Bronchial epithelial cell (primary cell): ENCODE data around the gene CDCA5. TPM values are rescaled to one million over a fixed set of nuclear protein-coding genes. Genes with fewer than 3 reads are reported as not detected.
A peak's percentile ranks its signal among the peaks of the same experiment; 100 is the strongest.

Experiments used
- DNase-seq: peaks from one replicate; pipeline ENCODE4 v3.0.0-alpha.2; 2010; ENCODE audit warnings: low read depth
- FAIRE-seq: peaks from 2 replicates; lab custom pipeline; 2011; peaks lifted over from hg19 to GRCh38; lab: Jason Lieb, UNC
- H3K27me3 ChIP-seq: 2 replicates; pipeline ENCODE4 v1.5.1; 2011; ENCODE audit warnings: low read length; ENCODE audit not compliant: control insufficient read depth, insufficient read depth
- H3K36me3 ChIP-seq: 2 replicates; pipeline ENCODE4 v1.5.1; 2011; ENCODE audit warnings: low read length; ENCODE audit not compliant: control insufficient read depth, insufficient read depth
- H3K4me3 ChIP-seq: 2 replicates; pipeline ENCODE4 v1.5.1; 2011; ENCODE audit warnings: mild to moderate bottlenecking, low read depth, low read length, control low read depth
- total RNA-seq: library from RNA; depleted of rRNA; stranded (reverse); fragments of >200 nt; gene quantifications from 2 replicates; pipeline ENCODE4 v1.2.1, GENCODE V29; 2014
- TF ChIP-seq, protein P1 (sequence below): IDR thresholded peaks from 2 replicates; pipeline ENCODE4 v1.5.1; 2011; ENCODE audit warnings: mild to moderate bottlenecking, moderate library complexity, low read length, control low read depth, inconsistent platforms; ENCODE audit not compliant: insufficient read depth, severe bottlenecking

The CDCA5 gene
- total RNA-seq, 1 donor from 2014 or later = 0.53 TPM

DNA sequence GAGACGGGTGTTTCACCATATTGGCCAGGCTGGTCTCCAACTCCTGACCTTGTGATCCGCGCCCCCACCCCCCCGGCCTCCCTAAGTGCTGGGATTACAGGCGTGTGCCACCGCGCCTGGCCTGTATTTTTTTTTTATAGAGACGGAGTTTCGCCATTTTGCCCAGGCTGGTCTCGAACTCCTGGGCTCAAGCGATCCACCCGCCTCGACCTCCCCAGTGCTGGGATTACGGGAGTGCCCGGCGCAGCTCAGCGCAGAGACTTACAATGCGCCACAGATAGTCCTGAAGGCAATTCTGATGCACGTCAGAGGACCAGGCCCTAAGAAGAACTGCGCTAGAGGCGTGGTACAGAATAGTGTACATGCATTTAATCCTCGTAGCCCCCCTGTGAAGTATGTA, 11.6 kb upstream of the CDCA5 start:
- TF ChIP-seq, protein P1, sequence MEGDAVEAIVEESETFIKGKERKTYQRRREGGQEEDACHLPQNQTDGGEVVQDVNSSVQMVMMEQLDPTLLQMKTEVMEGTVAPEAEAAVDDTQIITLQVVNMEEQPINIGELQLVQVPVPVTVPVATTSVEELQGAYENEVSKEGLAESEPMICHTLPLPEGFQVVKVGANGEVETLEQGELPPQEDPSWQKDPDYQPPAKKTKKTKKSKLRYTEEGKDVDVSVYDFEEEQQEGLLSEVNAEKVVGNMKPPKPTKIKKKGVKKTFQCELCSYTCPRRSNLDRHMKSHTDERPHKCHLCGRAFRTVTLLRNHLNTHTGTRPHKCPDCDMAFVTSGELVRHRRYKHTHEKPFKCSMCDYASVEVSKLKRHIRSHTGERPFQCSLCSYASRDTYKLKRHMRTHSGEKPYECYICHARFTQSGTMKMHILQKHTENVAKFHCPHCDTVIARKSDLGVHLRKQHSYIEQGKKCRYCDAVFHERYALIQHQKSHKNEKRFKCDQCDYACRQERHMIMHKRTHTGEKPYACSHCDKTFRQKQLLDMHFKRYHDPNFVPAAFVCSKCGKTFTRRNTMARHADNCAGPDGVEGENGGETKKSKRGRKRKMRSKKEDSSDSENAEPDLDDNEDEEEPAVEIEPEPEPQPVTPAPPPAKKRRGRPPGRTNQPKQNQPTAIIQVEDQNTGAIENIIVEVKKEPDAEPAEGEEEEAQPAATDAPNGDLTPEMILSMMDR = no peak
- H3K36me3 ChIP-seq = peaks cover 4% of the 10 kb centered on the region
- DNase-seq (no peak), FAIRE-seq (no peak)
- H3K27me3 ChIP-seq = no peaks in the 10 kb centered on the region
- peak overlapping the region; percentile 73 for H3K4me3 ChIP-seq

- H3K36me3 ChIP-seq = peaks cover 15% of the 10 kb centered on the region
- no peak overlapping the region for H3K4me3 ChIP-seq
- TF ChIP-seq, protein P1 = no peak
- H3K27me3 ChIP-seq = no peaks in the 10 kb centered on the region
- no peak for DNase-seq
- no peak for FAIRE-seq
These were observed 6.8 kb upstream of the CDCA5 start for GRCh38 chr11:65090628-65091027.

GRCh38 chr11:65089621-65090020, 5.8 kb upstream of the CDCA5 start:
- no peak for FAIRE-seq
- no peak for DNase-seq
- no peaks in the 10 kb centered on the region for H3K27me3 ChIP-seq
- peaks cover 16% of the 10 kb centered on the region for H3K36me3 ChIP-seq
- TF ChIP-seq, protein P1 = no peak
- H3K4me3 ChIP-seq = no peak overlapping the region

- H3K4me3 ChIP-seq = no peak overlapping the region
- DNase-seq (no peak), FAIRE-seq (no peak)
- TF ChIP-seq, protein P1 = no peak
- peaks cover 16% of the 10 kb centered on the region for H3K36me3 ChIP-seq
- H3K27me3 ChIP-seq = no peaks in the 10 kb centered on the region
These were observed 4.0 kb upstream of the CDCA5 start for GRCh38 chr11:65087827-65088226.

- no peak overlapping the region for H3K4me3 ChIP-seq
- no peak for FAIRE-seq
- H3K36me3 ChIP-seq = peaks cover 16% of the 10 kb centered on the region
- H3K27me3 ChIP-seq = no peaks in the 10 kb centered on the region
- no peak for DNase-seq
- TF ChIP-seq, protein P1 = no peak
These were observed 3.4 kb upstream of the CDCA5 start for GRCh38 chr11:65087216-65087615.

DNA sequence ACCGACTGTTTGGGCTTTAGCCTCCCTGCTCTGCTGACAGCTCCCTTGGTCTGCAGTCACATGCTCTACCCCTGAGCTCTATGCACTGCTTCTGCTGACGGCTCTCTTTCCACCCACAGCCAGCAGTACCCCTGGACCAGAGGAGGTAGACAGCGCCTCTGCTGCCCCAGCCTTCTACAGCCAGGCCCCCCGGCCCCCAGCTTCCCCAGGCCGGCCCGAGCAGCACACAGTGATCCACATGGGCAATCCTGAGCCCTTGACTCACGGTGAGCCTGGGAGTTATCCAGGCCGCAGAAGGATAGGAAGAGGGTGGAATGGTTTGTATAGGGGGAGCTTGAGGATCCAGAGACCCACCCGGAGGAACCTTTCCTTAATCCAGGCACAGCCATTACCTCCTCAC, 3.0 kb upstream of the CDCA5 start:
- DNase-seq = no peak
- Histone ChIP-seq H3K27me3 (no peaks in the 10 kb centered on the region), H3K36me3 (peaks cover 16% of the 10 kb centered on the region), H3K4me3 (no peak overlapping the region)
- FAIRE-seq = no peak
- TF ChIP-seq, protein P1 = no peak
